ENCODE results near the gene SAMD14.

SAMD14 gene

GRCh38 chr17:50094753-50095619 lies 35.0 kb downstream of the SAMD14 start, which contains the start of gene PDK2:
TSS of gene PDK2 (plus strand) at chr17:50095351. CDS start at chr17:50095436, 85 bp downstream.
- DNase-seq = peak; percentile 91 to 92

GRCh38 chr17:50094243-50094752 lies 35.7 kb downstream of the SAMD14 start:
- peak; percentile 94 to 97 for DNase-seq

- no peak for DNase-seq
Observed at GRCh38 chr17:50093807-50094206, 36.2 kb downstream of the SAMD14 start.

- no peak for DNase-seq
Observed at GRCh38 chr17:50093246-50093645, 36.7 kb downstream of the SAMD14 start.

- no peak for DNase-seq
Observed at GRCh38 chr17:50091918-50092285, 38.1 kb downstream of the SAMD14 start.

GRCh38 chr17:50090971-50091917 lies 38.7 kb downstream of the SAMD14 start:
- no peak for DNase-seq

GRCh38 chr17:50090071-50090470 lies 39.9 kb downstream of the SAMD14 start:
- no peak for DNase-seq

- DNase-seq = no peak
Observed at GRCh38 chr17:50088952-50089825, 40.8 kb downstream of the SAMD14 start.

GRCh38 chr17:50087912-50088405 lies 42.0 kb downstream of the SAMD14 start:
- no peak for DNase-seq

- DNase-seq = peak; percentile 79 to 83
Observed at GRCh38 chr17:50087246-50087911, 42.6 kb downstream of the SAMD14 start.

- no peak for DNase-seq
Observed at GRCh38 chr17:50081757-50082156, 48.2 kb downstream of the SAMD14 start.

- no peak for DNase-seq
Observed at GRCh38 chr17:50080827-50081226, 49.1 kb downstream of the SAMD14 start.

- no peak for DNase-seq
Observed at GRCh38 chr17:50080096-50080480, 49.9 kb downstream of the SAMD14 start.

- DNase-seq = peak in 1 of 2 donors; percentile 30
Observed at GRCh38 chr17:50079334-50080095, 50.4 kb downstream of the SAMD14 start.

GRCh38 chr17:50078430-50078829 lies 51.5 kb downstream of the SAMD14 start:
- no peak for DNase-seq

GRCh38 chr17:50076591-50077235 lies 53.2 kb downstream of the SAMD14 start:
- no peak for DNase-seq

- DNase-seq = no peak
Observed at GRCh38 chr17:50076221-50076590, 53.8 kb downstream of the SAMD14 start.

GRCh38 chr17:50075446-50076032 lies 54.4 kb downstream of the SAMD14 start:
- no peak for DNase-seq

GRCh38 chr17:50074227-50074626 lies 55.7 kb downstream of the SAMD14 start:
- no peak for DNase-seq

- no peak for DNase-seq
Observed at GRCh38 chr17:50072925-50073324, 57.0 kb downstream of the SAMD14 start.
